Stimulated activated CD8-positive, alpha-beta memory T cell treated with anti-CD3 and anti-CD28 coated beads, Interleukin-4, amount 100 ng/mL, for 48 hours (primary cell): ENCODE results near the gene ANKLE1.
A peak's percentile ranks its signal among the peaks of the same experiment; 100 is the strongest.

Experiments
- DNase-seq: peaks from one replicate; pipeline ENCODE4 v3.0.0-alpha.2; 2020

ANKLE1 gene

GRCh38 chr19:17309198-17309964, 27.7 kb downstream of the ANKLE1 start, which contains the start of gene DDA1:
Gene DDA1, plus strand, starts transcription at chr19:17309563. Its CDS starts 92 bp downstream, at chr19:17309655.
- DNase-seq, result peak; percentile 99

- DNase-seq, result peak; percentile 41
Observed at GRCh38 chr19:17309965-17310461, 28.3 kb downstream of the ANKLE1 start.

- DNase-seq, result no peak
Observed at GRCh38 chr19:17311455-17312188, 29.9 kb downstream of the ANKLE1 start.

- no peak for DNase-seq
Observed at GRCh38 chr19:17312189-17313113, 30.8 kb downstream of the ANKLE1 start.

- DNase-seq, result no peak
Observed at GRCh38 chr19:17314007-17314593, 32.4 kb downstream of the ANKLE1 start.

GRCh38 chr19:17318966-17319365, 37.3 kb downstream of the ANKLE1 start:
- no peak for DNase-seq

GRCh38 chr19:17319473-17320238, 38.0 kb downstream of the ANKLE1 start:
- no peak for DNase-seq

GRCh38 chr19:17320435-17320834, 38.7 kb downstream of the ANKLE1 start:
- DNase-seq, result no peak

GRCh38 chr19:17321655-17322489, 40.2 kb downstream of the ANKLE1 start:
- DNase-seq, result no peak

- DNase-seq, result no peak
Observed at GRCh38 chr19:17322854-17323253, 41.2 kb downstream of the ANKLE1 start.

- no peak for DNase-seq
Observed at GRCh38 chr19:17323300-17323963, 41.7 kb downstream of the ANKLE1 start.

GRCh38 chr19:17323964-17324332, 42.2 kb downstream of the ANKLE1 start:
- DNase-seq, result no peak

GRCh38 chr19:17324357-17325114, 42.8 kb downstream of the ANKLE1 start:
- no peak for DNase-seq

GRCh38 chr19:17325133-17325532, 43.4 kb downstream of the ANKLE1 start:
- no peak for DNase-seq

- DNase-seq, result no peak
Observed at GRCh38 chr19:17325881-17326594, 44.3 kb downstream of the ANKLE1 start.

GRCh38 chr19:17326595-17326966, 44.9 kb downstream of the ANKLE1 start:
- DNase-seq, result no peak

GRCh38 chr19:17327068-17327653, 45.5 kb downstream of the ANKLE1 start:
- DNase-seq, result no peak
